HG02623 (cell line): ENCODE results near the gene VANGL1.
"Not testable (repeated sequence)": the region's sequence is repeated elsewhere in the genome, so short reads cannot be mapped to it uniquely, and the experiment has no call there.

Experiments used
- ATAC-seq: cut with Tn5 transposase; IDR thresholded peaks from one replicate; pipeline ENCODE4 v1.9.1; 2021; ENCODE audit warnings: moderate library complexity; ENCODE audit not compliant: unreplicated experiment

The VANGL1 gene

GRCh38 chr1:115641762-115642167, at the start of gene VANGL1:
VANGL1 (plus strand) TSS chr1:115641970; CDS start chr1:115651414, 9,444 bp downstream.
- peak; percentile 54 for ATAC-seq

GRCh38 chr1:115592264-115592663, 49.5 kb upstream of the VANGL1 start:
- ATAC-seq = no peak

GRCh38 chr1:115593365-115594259, 48.2 kb upstream of the VANGL1 start:
- ATAC-seq = no peak

- ATAC-seq = no peak
These were observed 47.2 kb upstream of the VANGL1 start for GRCh38 chr1:115594600-115594999.

- ATAC-seq = peak; percentile 75
These were observed 46.3 kb upstream of the VANGL1 start for GRCh38 chr1:115595279-115596079.

- no peak for ATAC-seq
These were observed 45.5 kb upstream of the VANGL1 start for GRCh38 chr1:115596080-115596780.

- no peak for ATAC-seq
These were observed 37.3 kb upstream of the VANGL1 start for GRCh38 chr1:115604508-115604907.

GRCh38 chr1:115606305-115606704, 35.5 kb upstream of the VANGL1 start:
- ATAC-seq = no peak

- ATAC-seq = no peak
These were observed 32.7 kb upstream of the VANGL1 start for GRCh38 chr1:115609021-115609420.

GRCh38 chr1:115613767-115614166, 28.0 kb upstream of the VANGL1 start:
- ATAC-seq = no peak

GRCh38 chr1:115620453-115620852, 21.3 kb upstream of the VANGL1 start:
- ATAC-seq = no peak

GRCh38 chr1:115620950-115621349, 20.8 kb upstream of the VANGL1 start:
- ATAC-seq = no peak

GRCh38 chr1:115624859-115625258, 16.9 kb upstream of the VANGL1 start:
- ATAC-seq = no peak

- no peak for ATAC-seq
These were observed 11.4 kb upstream of the VANGL1 start for GRCh38 chr1:115630342-115630741.

GRCh38 chr1:115632251-115633026, 9.3 kb upstream of the VANGL1 start:
- no peak for ATAC-seq

GRCh38 chr1:115633606-115634005, 8.2 kb upstream of the VANGL1 start:
- not testable (repeated sequence) for ATAC-seq

GRCh38 chr1:115637247-115637646, 4.5 kb upstream of the VANGL1 start:
- not testable (repeated sequence) for ATAC-seq

GRCh38 chr1:115640384-115640783, 1.4 kb upstream of the VANGL1 start:
- no peak for ATAC-seq

- peak; percentile 63 for ATAC-seq
These were observed 650 bp downstream of the VANGL1 start for GRCh38 chr1:115642168-115643072.
